HG02763 (cell line): ENCODE measurements around the gene NCBP3.

Experiments used
- ATAC-seq: cut with Tn5 transposase; IDR thresholded peaks from one replicate; pipeline ENCODE4 v1.9.1; 2021; ENCODE audit warnings: mild to moderate bottlenecking, moderate library complexity; ENCODE audit not compliant: unreplicated experiment

NCBP3 gene

GRCh38 chr17:3813171-3813570, 32.9 kb downstream of the NCBP3 start:
- ATAC-seq = no peak

GRCh38 chr17:3812771-3813170, 33.3 kb downstream of the NCBP3 start:
- ATAC-seq = no peak

- ATAC-seq = no peak
Measured at GRCh38 chr17:3812284-3812683, 33.8 kb downstream of the NCBP3 start.

GRCh38 chr17:3810019-3810418, 36.0 kb downstream of the NCBP3 start:
- no peak for ATAC-seq

GRCh38 chr17:3809135-3809534, 36.9 kb downstream of the NCBP3 start:
- ATAC-seq = no peak

- ATAC-seq = no peak
Measured at GRCh38 chr17:3808701-3809100, 37.3 kb downstream of the NCBP3 start.

- no peak for ATAC-seq
Measured at GRCh38 chr17:3805581-3805980, 40.5 kb downstream of the NCBP3 start.

GRCh38 chr17:3804503-3804931, 41.5 kb downstream of the NCBP3 start:
- no peak for ATAC-seq

- no peak for ATAC-seq
Measured at GRCh38 chr17:3803308-3803640, 42.8 kb downstream of the NCBP3 start.

GRCh38 chr17:3802461-3803307, 43.4 kb downstream of the NCBP3 start:
- ATAC-seq = no peak

- ATAC-seq = no peak
Measured at GRCh38 chr17:3801792-3802191, 44.3 kb downstream of the NCBP3 start.

- no peak for ATAC-seq
Measured at GRCh38 chr17:3801347-3801746, 44.7 kb downstream of the NCBP3 start.

GRCh38 chr17:3800362-3801271, 45.4 kb downstream of the NCBP3 start, which contains the start of gene ITGAE:
TSS of gene ITGAE (minus strand) at chr17:3801188. CDS start at chr17:3801144, 44 bp downstream.
- ATAC-seq = no peak

- ATAC-seq = no peak
Measured at GRCh38 chr17:3799181-3799945, 46.7 kb downstream of the NCBP3 start.

- no peak for ATAC-seq
Measured at GRCh38 chr17:3798273-3799180, 47.5 kb downstream of the NCBP3 start.

- peak; percentile 16 for ATAC-seq
Measured at GRCh38 chr17:3796822-3797170, 49.2 kb downstream of the NCBP3 start.

- peak; percentile 54 for ATAC-seq
Measured at GRCh38 chr17:3796110-3796821, 49.8 kb downstream of the NCBP3 start.

GRCh38 chr17:3795390-3796102, 50.5 kb downstream of the NCBP3 start:
- no peak for ATAC-seq
